Lower leg skin (tissue), 4 donors: Measurements from ENCODE around the gene RNF2. TPM values are rescaled to one million over a fixed set of nuclear protein-coding genes. Genes with fewer than 3 reads are reported as not detected.

ENCODE experiments used
- DNase-seq, 2 donors: peaks; one replicate each; pipeline ENCODE4 v3.0.0-alpha.2; 2019; ENCODE audit warnings: low spot score in 2 of 2
- H3K4me3 ChIP-seq: fragments of 200-600 bp; sonication (generic); 2 replicates; pipeline ENCODE4 v1.5.1; 2017; ENCODE audit warnings: mild to moderate bottlenecking, low read depth; ENCODE audit not compliant: poor library complexity, severe bottlenecking
- POLR2A ChIP-seq, 2 donors: fragments of 450-650 bp; IDR thresholded peaks; one replicate each; pipeline ENCODE4 v1.6.1; 2016 to 2017; ENCODE audit warnings: antibody characterized with exemption in 2 of 2, mild to moderate bottlenecking in 1 of 2, moderate library complexity in 1 of 2
- WGBS, 2 donors: methylation state at CpG; one replicate each; pipeline ENCODE4 v1.1.5; 2018; 5-methylcytosine and 5-hydroxymethylcytosine counted together
- intact Hi-C: fragments of 100-400 bp; cut with DNase I; formaldehyde crosslinking; loops from one replicate; pipeline ENCODE4 v1.15.0; 2023; ENCODE audit warnings: low total_unique reads
- total RNA-seq, 4 donors: library from RNA; depleted of rRNA; stranded (reverse); fragments of >200 nt; gene quantifications; one replicate each; pipeline ENCODE4 v1.1.0, GENCODE V29; 2016
- TF ChIP-seq, protein P1 (sequence below), 3 donors: fragments of 450-650 bp; IDR thresholded peaks; one replicate each; pipeline ENCODE4 v1.5.1; 2016; ENCODE audit warnings: antibody characterized with exemption in 3 of 3, mild to moderate bottlenecking in 3 of 3, moderate library complexity in 2 of 3

The RNF2 gene
- total RNA-seq, 4 donors from 2014 or later: 9.2 to 23.4 (median 15.0) TPM

DNA sequence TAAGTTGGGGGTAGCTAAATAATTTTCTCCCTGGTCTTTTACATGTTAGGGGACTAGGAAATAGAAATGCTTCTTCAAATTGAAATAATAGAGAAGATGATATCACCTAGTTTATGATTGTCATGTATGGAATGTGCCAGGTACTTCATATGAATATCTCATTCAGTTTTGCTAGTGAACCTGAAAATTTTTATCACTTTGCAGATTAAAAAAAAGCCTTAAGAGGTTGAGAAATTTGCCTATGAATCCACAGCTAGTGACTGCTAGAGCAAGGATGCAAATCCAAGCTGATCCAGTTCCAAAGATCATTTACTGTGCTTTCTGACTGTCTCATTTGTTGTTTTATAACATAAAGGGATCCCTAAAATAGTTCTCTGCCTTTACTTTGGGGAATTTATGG is 24.7 kb downstream of the RNF2 start:
- intact Hi-C loops: no loop called here
- no peak for DNase-seq

GRCh38 chr1:185073725-185074124 is 28.4 kb downstream of the RNF2 start:
- no peak for DNase-seq
- H3K4me3 ChIP-seq: no peak overlapping the region
- 98 to 100% methylated on average over 2 of the region's 2 CpGs for WGBS, 2 donors
- TF ChIP-seq, protein P1, sequence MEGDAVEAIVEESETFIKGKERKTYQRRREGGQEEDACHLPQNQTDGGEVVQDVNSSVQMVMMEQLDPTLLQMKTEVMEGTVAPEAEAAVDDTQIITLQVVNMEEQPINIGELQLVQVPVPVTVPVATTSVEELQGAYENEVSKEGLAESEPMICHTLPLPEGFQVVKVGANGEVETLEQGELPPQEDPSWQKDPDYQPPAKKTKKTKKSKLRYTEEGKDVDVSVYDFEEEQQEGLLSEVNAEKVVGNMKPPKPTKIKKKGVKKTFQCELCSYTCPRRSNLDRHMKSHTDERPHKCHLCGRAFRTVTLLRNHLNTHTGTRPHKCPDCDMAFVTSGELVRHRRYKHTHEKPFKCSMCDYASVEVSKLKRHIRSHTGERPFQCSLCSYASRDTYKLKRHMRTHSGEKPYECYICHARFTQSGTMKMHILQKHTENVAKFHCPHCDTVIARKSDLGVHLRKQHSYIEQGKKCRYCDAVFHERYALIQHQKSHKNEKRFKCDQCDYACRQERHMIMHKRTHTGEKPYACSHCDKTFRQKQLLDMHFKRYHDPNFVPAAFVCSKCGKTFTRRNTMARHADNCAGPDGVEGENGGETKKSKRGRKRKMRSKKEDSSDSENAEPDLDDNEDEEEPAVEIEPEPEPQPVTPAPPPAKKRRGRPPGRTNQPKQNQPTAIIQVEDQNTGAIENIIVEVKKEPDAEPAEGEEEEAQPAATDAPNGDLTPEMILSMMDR (IDR thresholded peaks at IDR 0.05): no peak
- no peak for TF ChIP-seq POLR2A (IDR thresholded peaks at IDR 0.05)
- intact Hi-C loops: no loop called here

More for the DNA sequence above, 24.7 kb downstream of the RNF2 start:
- TF ChIP-seq POLR2A (IDR thresholded peaks at IDR 0.05): no peak
- H3K4me3 ChIP-seq: no peak overlapping the region

- intact Hi-C loops: no loop called here
- no peak for DNase-seq
- H3K4me3 ChIP-seq: no peak overlapping the region
- TF ChIP-seq, protein P1 (IDR thresholded peaks at IDR 0.05): no peak
- no peak for TF ChIP-seq POLR2A (IDR thresholded peaks at IDR 0.05)
Measured at GRCh38 chr1:185074307-185074706, 28.9 kb downstream of the RNF2 start.

DNA sequence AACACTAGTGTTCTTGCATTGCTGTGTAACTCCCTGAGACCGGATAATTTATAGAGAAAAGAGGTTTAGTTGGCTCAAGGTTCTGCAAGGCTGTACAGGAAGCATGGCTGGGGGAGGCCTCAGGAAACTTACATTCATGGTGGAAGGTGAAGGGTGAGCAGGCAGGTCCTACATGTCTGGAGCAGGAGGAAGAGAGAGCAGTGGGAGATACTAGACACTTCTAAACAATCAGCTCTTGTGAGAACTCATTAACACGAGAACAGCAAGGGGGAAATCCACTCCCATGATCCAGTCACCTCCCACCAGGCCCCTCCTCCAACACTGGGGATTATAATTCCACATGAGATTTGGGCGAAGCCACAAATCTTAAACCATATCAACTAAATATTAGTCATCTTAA is 30.1 kb downstream of the RNF2 start:
- 87 to 88% methylated on average over 3 of the region's 3 CpGs for WGBS, 2 donors
- no peak for DNase-seq
- H3K4me3 ChIP-seq: no peak overlapping the region
- TF ChIP-seq, protein P1 (IDR thresholded peaks at IDR 0.05): no peak
- no peak for TF ChIP-seq POLR2A (IDR thresholded peaks at IDR 0.05)
- intact Hi-C loops: no loop called here

- TF ChIP-seq POLR2A (IDR thresholded peaks at IDR 0.05): no peak
- TF ChIP-seq, protein P1 (IDR thresholded peaks at IDR 0.05): no peak
- DNase-seq: no peak
- intact Hi-C loops: no loop called here
- 76 to 83% methylated on average over 4 of the region's 4 CpGs for WGBS, 2 donors
- no peak overlapping the region for H3K4me3 ChIP-seq
Measured at GRCh38 chr1:185077374-185077773, 32.0 kb downstream of the RNF2 start.

DNA sequence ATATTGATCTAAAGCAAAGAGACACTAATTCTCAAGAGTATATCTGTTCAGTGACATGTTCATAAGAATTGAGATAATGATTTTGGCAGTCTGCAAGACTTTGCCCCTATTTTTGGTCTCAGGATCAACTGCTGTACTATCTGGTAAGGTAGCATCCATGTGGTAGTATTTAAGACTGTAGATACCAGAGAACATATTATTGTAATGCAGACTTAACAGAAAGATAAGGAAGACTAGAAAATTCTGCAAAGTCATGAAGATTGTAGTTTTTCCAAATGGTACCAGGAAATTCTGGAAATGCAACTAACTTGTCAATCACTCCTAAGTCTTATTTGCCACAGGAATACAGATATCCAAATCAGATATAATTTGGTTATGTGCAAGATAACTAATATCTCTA is 35.1 kb downstream of the RNF2 start:
- no peak overlapping the region for H3K4me3 ChIP-seq
- intact Hi-C loops: no loop called here
- no peak for DNase-seq
- no peak for TF ChIP-seq POLR2A (IDR thresholded peaks at IDR 0.05)
- TF ChIP-seq, protein P1 (IDR thresholded peaks at IDR 0.05): no peak
